Measurements from ENCODE around the gene CEACAM1. TPM values are rescaled to one million over a fixed set of nuclear protein-coding genes. Genes with fewer than 3 reads are reported as not detected.

Gene CEACAM1
- total and polyA plus RNA-seq, 2 of the 13 experiments (the other 11 are each of a cell fraction or from before 2014, with no cell fraction given) = 13.5 to 332 TPM

DNA sequence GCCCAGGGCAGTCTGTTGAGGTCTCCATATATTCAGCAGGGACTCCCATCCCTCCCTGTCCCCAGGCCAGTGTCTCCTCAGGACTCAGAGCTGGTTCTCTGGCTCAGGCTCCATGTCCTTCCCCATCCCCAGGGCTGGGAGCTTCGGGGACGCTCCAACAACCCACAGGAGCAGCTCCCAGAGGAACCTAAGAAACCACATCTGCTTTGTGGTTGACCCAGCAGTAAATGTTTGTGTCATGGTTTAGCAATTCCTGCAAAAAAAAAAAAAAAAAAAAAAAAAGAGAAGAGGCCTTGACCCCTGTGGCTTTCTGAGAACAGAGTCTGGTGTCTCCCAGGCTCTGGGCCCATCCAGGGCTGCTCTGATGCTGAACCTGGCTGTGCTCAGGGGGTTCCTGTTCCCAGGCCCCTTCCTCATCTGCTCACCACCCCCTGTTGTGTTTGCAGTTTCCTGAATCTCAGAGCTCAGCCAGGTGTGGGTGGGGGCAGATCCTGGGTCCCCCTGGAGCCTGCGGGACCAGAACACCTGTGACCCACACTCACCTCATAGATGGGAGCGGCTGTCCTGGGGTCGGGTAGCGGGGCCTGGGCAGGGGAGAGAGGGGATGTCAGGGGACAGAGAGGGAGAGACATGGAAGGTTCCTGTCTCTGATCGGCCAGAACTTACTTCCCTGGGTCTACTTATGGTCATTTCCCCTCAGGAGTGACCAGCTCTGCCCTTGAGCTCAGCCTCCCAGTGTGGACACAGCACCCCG is 25.2 kb upstream of the CEACAM1 start (continued):
- peak; percentile 34; the same call in 1 of the 2 replicates for TF ChIP-seq GATAD2A (CRISPR knock-in tag; IDR thresholded peaks at IDR 0.05)
- no peak for TF ChIP-seq ZMYM4 (CRISPR knock-in tag; IDR thresholded peaks at IDR 0.05)
- TF ChIP-seq, protein P1, sequence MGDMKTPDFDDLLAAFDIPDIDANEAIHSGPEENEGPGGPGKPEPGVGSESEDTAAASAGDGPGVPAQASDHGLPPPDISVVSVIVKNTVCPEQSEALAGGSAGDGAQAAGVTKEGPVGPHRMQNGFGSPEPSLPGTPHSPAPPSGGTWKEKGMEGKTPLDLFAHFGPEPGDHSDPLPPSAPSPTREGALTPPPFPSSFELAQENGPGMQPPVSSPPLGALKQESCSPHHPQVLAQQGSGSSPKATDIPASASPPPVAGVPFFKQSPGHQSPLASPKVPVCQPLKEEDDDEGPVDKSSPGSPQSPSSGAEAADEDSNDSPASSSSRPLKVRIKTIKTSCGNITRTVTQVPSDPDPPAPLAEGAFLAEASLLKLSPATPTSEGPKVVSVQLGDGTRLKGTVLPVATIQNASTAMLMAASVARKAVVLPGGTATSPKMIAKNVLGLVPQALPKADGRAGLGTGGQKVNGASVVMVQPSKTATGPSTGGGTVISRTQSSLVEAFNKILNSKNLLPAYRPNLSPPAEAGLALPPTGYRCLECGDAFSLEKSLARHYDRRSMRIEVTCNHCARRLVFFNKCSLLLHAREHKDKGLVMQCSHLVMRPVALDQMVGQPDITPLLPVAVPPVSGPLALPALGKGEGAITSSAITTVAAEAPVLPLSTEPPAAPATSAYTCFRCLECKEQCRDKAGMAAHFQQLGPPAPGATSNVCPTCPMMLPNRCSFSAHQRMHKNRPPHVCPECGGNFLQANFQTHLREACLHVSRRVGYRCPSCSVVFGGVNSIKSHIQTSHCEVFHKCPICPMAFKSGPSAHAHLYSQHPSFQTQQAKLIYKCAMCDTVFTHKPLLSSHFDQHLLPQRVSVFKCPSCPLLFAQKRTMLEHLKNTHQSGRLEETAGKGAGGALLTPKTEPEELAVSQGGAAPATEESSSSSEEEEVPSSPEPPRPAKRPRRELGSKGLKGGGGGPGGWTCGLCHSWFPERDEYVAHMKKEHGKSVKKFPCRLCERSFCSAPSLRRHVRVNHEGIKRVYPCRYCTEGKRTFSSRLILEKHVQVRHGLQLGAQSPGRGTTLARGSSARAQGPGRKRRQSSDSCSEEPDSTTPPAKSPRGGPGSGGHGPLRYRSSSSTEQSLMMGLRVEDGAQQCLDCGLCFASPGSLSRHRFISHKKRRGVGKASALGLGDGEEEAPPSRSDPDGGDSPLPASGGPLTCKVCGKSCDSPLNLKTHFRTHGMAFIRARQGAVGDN (CRISPR knock-in tag; IDR thresholded peaks at IDR 0.05) = no peak
- no peak for TF ChIP-seq EZH2 (conservative IDR thresholded peaks at IDR 0.05; ENCODE audit: low read depth, low read length)
- TF ChIP-seq TP53 (CRISPR knock-in tag; conservative IDR thresholded peaks at IDR 0.05) = no peak
- TF ChIP-seq, protein P2, sequence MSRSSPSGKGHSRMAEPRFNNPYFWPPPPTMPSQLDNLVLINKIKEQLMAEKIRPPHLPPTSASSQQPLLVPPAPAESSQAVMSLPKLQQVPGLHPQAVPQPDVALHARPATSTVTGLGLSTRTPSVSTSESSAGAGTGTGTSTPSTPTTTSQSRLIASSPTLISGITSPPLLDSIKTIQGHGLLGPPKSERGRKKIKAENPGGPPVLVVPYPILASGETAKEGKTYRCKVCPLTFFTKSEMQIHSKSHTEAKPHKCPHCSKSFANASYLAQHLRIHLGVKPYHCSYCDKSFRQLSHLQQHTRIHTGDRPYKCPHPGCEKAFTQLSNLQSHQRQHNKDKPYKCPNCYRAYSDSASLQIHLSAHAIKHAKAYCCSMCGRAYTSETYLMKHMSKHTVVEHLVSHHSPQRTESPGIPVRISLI (CRISPR knock-in tag; IDR thresholded peaks at IDR 0.05; ENCODE audit: borderline replicate concordance) = peak; percentile 91
- TF ChIP-seq, protein P3, sequence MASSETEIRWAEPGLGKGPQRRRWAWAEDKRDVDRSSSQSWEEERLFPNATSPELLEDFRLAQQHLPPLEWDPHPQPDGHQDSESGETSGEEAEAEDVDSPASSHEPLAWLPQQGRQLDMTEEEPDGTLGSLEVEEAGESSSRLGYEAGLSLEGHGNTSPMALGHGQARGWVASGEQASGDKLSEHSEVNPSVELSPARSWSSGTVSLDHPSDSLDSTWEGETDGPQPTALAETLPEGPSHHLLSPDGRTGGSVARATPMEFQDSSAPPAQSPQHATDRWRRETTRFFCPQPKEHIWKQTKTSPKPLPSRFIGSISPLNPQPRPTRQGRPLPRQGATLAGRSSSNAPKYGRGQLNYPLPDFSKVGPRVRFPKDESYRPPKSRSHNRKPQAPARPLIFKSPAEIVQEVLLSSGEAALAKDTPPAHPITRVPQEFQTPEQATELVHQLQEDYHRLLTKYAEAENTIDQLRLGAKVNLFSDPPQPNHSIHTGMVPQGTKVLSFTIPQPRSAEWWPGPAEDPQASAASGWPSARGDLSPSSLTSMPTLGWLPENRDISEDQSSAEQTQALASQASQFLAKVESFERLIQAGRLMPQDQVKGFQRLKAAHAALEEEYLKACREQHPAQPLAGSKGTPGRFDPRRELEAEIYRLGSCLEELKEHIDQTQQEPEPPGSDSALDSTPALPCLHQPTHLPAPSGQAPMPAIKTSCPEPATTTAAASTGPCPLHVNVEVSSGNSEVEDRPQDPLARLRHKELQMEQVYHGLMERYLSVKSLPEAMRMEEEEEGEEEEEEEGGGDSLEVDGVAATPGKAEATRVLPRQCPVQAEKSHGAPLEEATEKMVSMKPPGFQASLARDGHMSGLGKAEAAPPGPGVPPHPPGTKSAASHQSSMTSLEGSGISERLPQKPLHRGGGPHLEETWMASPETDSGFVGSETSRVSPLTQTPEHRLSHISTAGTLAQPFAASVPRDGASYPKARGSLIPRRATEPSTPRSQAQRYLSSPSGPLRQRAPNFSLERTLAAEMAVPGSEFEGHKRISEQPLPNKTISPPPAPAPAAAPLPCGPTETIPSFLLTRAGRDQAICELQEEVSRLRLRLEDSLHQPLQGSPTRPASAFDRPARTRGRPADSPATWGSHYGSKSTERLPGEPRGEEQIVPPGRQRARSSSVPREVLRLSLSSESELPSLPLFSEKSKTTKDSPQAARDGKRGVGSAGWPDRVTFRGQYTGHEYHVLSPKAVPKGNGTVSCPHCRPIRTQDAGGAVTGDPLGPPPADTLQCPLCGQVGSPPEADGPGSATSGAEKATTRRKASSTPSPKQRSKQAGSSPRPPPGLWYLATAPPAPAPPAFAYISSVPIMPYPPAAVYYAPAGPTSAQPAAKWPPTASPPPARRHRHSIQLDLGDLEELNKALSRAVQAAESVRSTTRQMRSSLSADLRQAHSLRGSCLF (CRISPR knock-in tag; IDR thresholded peaks at IDR 0.05; ENCODE audit: borderline replicate concordance) = no peak
- peak in 1 of 2 experiments; percentile 31; a peak in 1 of 4 replicates for TF ChIP-seq EP300 (IDR thresholded peaks at IDR 0.05; ENCODE audit: low read depth in 2 of 2, low read length in 2 of 2)
- TF ChIP-seq EP300 (CRISPR knock-in tag; IDR thresholded peaks at IDR 0.05; ENCODE audit: borderline replicate concordance) = no peak
- TF ChIP-seq CEBPG (CRISPR knock-in tag; IDR thresholded peaks at IDR 0.05) = no peak
- 0 out of 2 replicates have a peak, but pooled peaks have one; percentile 26 for TF ChIP-seq RXRB (CRISPR knock-in tag; IDR thresholded peaks at IDR 0.05; ENCODE audit: borderline replicate concordance)
- TF ChIP-seq ZNF34 (CRISPR knock-in tag; IDR thresholded peaks at IDR 0.05; ENCODE audit: borderline replicate concordance) = no peak
- no peak for TF ChIP-seq MEF2D (CRISPR knock-in tag; IDR thresholded peaks at IDR 0.05)
- TF ChIP-seq, protein P4, sequence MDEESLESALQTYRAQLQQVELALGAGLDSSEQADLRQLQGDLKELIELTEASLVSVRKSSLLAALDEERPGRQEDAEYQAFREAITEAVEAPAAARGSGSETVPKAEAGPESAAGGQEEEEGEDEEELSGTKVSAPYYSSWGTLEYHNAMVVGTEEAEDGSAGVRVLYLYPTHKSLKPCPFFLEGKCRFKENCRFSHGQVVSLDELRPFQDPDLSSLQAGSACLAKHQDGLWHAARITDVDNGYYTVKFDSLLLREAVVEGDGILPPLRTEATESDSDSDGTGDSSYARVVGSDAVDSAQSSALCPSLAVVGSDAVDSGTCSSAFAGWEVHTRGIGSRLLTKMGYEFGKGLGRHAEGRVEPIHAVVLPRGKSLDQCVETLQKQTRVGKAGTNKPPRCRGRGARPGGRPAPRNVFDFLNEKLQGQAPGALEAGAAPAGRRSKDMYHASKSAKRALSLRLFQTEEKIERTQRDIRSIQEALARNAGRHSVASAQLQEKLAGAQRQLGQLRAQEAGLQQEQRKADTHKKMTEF (CRISPR knock-in tag; IDR thresholded peaks at IDR 0.05) = no peak
- TF ChIP-seq ZNF331 (CRISPR knock-in tag; IDR thresholded peaks at IDR 0.05) = no peak
- 0 out of 2 replicates have a peak, but pooled peaks have one; percentile 18 for TF ChIP-seq NCOR1 (IDR thresholded peaks at IDR 0.05; ENCODE audit: borderline replicate concordance, low read length)

All from HepG2 (cell line).